ENCODE data around the gene TRIM9.
"Not testable (repeated sequence)": the region's sequence is repeated elsewhere in the genome, so short reads cannot be mapped to it uniquely, and the experiment has no call there.

The TRIM9 gene

DNA sequence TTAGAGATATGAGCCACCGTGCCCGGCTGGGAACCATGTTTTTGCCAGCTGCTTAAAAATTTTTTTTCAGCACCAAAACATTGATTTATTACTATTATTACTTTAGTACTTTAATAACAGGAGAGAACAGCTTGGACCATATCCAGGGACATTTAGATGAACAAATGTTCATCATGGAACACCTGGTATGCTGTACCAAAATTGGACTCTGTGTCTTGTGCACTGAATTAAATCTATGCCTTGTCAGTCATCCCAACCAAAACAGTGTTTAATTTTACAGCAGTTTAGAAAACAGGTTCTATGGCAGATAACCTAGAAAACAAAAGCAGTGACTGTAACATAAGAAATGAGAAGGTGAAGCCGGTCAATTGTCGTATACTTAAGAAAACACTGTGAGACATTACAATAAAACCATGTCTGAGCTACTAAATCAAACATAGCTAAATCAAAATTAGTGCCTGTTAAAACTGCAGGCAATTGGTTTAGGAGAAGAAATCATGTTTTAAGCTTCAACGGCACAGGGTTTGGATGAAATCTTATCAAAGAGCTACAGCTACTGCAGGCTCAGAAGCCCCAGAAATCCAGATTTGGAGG is 92.4 kb downstream of the TRIM9 start:
- DNase-seq, result no peak

DNA sequence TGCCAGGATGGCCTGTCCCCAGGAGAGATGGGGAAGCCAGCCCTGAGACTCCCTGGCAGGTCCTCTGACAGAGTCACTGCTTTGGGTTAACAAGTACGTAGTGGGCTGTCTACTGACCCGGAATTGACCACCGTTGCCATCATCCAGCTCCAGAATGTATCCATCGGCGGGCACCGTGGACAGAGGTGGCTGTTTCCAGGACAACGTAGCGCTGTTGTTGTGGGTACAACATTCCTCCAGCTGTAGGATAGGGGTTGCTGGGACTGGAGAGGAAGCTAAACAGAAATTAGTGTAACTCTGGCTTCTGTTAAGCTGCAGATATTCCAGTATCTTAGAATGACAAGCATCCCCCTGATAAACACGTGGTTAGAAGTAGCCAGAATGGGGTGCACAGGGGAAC is 94.3 kb downstream of the TRIM9 start:
- DNase-seq, result no peak

DNA sequence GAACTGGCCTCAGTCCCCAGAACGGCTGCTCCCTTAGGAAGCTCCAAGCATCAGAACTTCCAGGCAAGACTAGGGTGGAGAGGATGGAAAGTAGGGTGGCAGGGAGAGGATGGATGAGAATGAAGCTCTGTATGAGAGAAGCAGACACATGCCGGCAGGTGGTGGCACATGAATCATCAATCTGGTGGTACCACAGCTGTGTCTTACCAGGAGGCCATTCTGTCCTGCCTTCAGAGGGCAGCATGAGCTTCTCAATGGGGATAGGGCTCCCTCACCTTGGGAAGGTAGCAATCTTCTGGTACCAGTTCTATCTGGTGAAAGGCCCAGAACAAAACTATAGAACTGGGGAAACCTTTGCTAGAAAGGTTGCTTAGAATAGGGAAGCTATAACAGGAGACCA is 95.2 kb downstream of the TRIM9 start:
- DNase-seq, result no peak

DNA sequence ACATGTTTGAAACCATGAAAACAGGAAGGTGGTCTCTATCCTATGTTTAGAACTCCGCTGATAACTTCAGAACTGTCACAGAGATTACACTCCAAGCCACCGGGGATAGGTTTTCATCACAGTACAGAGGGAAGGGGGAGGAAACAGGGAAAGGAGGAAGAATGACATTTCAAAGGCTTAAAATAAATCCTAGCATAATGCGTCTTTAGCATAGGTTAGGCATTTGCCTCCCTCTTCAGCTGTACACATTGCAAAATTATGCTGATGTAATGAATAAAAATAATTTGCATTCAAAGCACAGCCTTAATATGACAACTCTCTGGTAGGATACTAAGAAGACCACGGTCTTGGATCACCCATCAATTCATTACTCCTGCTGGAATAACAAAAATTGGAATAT is 96.3 kb downstream of the TRIM9 start:
- DNase-seq, result no peak

DNA sequence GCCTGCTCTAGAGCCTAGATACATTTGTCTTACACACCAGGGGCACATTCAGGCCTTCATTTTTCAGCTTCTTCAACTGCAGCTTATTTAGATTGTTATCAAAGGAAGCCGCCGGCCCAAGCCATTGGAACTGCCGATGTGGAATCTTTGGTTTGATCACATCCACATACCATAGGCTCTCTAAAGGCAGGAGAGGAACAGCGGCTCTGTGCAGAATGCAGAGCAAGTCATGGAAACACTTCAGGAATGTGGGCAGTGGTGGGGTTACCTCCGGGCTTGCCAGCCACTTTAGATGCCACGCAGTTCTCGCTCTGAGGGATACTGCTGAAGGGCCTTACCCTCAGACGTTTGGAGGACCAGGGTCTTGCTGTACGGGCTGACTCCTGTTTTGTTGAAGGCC is 97.2 kb downstream of the TRIM9 start:
- DNase-seq, result no peak

DNA sequence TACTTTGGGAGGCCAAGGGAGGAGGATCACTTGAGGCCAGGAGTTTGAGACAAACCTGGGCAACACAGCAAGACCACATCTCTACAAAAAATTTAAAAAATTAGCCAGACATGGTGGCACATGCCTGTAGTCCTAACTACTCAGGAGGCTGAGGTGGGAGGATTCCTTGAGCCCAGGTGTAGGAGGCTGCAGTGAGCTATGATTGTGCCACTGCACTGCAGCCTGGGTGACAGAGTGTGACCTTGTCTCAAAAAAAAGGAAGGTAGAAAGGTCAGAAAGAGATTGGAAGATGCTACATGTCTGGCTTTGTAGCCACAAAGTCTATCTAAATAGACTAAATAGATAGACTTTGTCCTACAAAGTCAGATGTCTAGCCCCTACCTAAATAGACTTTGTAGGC is 100.7 kb downstream of the TRIM9 start:
- not testable (repeated sequence) for DNase-seq

DNA sequence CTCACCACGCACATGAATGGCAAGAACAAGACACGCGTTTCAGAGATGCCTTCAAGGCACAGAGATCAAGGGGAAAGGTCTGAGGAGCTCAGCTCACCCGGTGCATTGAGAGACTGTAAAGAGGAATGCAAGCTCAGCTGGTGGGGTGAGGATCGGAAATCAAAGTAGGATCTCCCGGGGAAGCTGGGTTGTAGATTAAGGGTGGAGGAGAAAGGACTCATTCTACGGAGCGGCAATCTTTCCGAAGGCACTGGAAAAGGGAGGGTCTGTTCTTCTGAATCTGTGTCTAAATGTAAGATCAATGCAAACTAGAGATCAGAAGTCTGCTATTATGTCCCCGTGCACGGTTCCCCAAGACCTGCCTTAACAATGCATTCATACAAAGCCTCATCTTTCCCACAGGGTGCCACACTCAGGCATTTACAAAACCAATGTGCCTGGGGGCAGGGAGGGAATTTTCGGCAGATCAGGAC is 109.0 kb downstream of the TRIM9 start:
- no peak for DNase-seq

DNA sequence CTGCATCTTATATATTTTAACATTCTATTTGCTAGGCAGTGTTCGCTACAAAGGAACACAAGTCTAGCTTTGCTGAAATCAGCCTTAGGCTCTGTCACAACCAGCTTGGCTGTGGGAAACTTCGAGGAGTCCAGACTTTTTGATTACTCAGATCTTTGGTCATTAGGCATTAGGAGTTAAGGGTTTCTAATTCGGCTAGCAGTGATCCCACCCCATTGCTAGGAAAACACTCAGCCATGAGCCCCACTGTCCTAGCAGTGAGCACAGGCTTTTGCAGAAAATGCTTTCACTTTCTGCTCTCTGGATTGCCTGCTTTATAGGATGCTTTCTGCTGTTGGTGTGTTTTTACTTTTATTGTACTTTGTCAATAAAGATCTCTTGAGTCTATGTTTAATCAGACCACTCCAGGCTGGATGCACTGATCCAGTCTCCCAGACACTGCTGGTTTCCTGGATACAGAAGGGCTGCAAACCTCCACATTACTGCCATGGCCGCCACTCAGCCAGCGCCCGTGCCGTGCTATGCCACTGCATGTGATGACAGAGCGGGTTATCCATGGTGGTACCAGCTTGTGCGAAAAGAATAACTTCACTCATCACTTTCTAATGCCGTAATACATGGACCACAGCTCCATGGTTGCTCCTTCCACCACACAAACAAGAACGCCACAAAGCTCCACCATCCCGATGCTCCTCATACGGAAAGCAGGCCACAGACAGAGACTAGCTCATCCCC is 109.6 kb downstream of the TRIM9 start:
- DNase-seq, result no peak

DNA sequence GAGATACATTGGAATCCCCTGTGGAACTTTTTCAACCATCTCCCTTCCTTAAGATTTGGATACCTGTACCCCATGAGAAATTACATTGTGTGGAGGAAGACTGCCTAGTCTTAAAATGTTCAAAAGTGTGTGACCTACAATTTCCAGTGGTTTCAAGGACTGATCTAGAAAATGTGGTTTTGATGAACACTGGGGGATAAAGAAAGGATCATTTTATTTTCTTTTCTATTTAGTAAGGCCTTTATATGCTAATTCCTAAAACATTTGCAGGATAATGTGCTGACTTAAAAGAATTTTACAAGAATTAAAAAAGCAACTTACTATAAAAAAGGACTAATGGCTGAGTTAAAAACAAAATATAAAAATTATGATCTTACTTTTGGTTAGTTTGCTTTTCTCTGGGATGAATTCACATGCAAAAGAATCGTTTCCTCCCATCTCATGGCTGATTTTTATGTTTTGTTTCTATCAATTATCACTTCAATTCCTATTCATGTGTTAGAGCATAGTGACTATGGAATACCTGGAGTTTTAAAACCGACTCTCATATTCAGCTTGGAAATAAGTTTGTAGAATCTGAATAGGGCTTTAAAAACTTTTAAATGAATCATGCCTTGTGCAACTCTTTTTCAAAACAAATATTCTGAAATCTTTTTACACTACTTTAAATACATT is 110.7 kb downstream of the TRIM9 start:
- no peak for DNase-seq

DNA sequence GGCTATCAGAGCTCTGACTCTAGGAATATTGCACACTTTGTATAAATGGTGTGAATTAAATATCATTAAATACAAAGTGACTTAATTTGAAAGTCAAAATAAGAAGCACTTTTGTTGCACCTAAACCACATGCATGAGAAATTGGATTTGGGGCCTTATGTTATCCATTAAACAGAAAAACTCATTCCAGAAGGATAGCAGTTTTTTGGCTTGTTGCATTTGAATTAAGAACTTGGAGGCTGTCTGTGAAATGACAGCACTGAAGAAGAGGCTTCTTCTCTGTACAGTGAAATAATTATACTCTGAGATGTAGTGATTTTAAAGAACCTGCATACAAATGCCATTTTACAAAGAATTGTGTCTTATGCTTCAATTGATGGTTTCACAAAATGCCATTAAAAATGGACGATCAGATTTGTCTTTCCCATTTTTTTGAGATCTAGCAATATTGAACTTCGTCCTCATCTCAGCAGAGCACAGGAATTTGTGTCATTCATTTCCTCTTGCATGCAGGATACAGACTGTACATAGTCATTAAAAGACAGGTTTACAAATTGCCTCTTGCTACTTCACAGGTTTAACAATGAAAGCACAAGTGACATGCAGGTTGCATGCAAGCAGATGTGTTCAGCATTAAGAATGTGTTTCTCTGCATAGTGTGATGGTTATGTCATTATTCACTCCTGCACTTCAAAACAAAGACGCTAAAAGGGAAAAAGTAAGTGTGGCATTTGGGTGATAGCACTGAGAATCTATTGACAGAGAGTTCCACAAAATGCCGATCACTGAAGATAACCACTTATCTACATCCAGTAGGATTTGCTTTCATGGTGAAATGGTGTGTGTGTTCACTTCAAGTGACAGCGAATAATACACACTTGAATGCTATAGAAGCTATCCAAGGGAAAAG is 114.7 kb downstream of the TRIM9 start:
- no peak for DNase-seq

DNA sequence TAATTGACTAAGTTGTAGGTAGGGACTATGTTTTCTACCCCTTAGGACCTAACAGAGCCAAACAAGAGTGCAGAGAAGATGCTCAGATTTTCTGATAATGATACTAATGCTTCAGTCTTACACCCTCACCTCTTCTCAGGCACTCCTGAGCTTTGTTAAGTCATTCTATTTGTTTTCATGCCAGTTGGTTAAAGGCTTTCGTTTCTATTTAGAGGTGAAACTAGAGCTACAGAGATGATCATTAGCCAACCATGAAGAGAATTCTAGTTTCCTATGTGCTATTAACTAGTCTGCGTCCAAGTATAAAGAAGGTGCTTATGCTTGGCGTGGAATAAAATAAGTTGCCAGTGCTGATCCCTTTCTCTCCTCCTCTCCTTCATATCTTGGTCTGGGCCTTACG is 116.0 kb downstream of the TRIM9 start:
- DNase-seq, result no peak

DNA sequence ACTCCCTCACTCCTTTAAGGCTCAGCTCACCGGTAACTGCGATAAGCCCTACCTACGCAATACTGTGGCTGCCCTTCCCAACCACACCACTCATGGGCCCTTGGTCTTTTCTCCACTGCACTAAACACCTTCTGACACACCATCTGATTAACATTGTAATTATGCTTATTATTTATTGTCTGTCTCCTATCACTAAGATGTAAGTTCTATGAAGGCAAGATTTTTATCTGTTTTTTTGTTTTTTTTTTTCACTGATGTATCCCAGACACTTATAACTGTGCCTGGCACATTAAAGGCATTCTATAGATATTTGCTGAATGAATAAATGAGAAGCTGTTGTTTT is 116.4 kb downstream of the TRIM9 start:
- DNase-seq, result no peak

DNA sequence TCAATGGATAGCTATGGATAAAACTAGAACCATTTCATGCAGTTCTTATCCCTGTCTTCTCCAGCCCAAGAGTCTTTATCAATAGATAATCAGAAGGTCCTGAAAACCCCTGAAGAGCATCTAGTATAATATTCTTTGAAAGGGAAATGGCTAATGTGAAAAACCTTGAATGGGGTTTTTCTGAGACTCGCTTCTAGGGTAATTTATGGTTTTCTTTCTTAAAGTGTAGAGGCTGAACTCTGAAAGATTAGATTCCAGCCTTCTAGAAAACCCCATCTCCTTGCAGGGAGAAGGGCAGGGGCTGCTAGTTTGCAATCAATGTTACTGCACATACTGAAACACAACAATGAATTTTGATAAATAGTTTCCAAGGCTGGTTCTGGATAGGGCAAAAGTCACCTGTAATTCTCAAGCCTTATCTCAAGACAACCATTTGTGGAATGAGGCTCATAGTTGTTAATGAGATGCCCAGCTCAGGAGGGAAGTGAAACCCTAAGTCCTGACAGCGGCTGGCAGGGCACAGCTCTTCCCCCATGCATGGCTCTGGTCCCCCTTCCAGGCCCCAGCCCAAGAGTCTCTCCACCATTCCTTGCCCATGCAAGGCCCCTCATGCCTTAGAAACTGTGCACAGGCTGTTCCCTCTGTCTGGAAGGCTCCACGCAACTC is 116.9 kb downstream of the TRIM9 start:
- peak in 2 of 3 donors; percentile 34 to 41 for DNase-seq

DNA sequence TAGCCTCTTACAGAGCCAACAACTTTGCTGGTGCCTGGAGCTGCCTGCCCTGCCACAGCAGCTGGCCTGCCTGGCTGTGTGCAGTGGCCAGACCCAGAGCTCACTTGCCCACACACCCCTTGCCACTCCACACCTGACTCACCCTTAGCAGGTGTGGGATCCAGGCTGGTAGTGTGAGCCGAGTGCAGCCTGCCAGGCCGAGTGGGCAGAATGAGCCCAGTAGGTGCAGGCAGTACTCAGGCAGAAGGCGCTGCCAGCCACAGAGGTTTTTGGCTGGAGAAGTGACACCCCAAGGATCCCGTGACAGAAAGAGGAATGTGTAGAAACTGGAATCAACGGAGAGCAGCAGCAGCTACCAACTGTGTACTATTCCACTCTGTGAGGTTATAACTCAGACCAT is 120.8 kb downstream of the TRIM9 start:
- no peak for DNase-seq

DNA sequence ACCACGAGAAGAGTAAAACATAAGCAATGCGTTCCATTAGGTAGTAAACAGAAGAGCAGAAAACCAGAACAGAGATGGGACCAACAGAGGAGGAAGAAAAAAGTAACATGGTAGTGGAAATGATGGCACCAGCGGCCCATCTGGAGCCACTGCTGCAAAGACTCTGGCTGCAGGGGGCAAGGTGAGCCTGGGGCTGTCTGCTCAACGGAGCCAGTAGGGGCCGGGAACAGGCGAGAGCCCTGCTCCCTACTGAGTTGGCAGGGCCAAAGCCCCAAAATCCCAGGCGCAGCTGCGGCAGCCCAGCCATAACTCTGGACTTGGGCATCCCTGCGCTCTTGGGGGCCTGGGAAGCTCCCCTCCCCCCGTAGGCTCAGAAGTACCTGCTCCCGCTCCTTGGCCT is 122.2 kb downstream of the TRIM9 start:
- DNase-seq, result no peak

DNA sequence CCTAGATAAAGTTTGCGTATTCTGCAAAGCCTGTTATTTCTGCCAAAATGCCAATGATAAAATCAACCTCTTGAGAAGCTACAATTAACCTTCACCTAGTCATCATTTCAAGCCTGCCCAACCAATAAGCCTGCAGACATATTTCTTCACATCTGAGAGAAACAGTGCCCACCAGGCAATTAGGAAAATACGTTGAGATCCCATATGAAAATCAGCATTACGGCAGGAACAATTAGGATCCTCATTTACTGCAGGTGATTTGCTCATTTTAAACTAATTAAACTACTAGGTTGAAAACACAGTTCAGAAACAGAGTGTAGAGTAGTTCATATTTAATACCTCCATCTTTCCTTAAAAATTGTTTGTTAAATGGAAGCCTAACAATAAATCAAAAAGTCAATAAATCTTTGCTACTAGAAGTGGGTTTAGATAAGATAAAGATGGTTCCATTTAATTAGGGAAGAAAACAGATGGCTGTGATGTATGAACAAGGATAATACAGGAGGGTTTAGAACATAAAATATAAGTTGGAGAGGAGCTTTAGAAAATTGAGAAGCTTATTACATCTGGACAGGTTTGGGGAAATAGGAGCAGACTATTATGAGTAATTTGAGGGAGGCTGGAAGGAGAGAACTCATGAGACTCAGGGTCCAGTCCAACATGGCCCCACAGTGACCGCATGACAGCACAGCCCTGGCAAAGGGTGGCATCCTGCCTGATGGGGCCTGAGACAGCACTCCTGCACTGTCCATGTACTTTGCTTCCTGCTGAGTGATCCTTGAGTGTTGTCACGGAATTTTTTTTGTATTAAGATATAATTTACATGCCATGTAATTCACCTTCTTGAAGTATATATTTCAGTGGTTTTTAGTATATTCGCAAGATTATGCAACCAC is 123.8 kb downstream of the TRIM9 start:
- no peak for DNase-seq

DNA sequence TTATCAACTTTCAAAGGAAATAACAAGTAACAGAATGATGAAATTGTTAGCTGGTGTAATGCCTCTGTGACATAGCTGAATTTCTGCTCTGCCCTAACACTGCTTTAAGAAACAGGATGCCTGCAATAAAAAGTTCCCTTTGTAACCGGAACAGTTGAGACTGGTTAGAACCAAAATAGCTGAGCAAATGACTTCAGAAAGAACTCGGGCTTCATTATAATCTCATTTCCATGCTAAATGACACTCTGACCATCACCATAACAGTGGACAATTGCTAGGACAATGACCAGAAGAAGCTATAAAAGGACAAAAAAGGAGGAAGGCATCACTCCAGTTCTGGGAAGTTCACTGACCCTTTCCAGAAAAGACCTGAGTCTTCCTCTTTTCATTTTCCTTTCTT is 127.1 kb downstream of the TRIM9 start:
- DNase-seq, result peak; percentile 69 to 93 (median 83)

DNA sequence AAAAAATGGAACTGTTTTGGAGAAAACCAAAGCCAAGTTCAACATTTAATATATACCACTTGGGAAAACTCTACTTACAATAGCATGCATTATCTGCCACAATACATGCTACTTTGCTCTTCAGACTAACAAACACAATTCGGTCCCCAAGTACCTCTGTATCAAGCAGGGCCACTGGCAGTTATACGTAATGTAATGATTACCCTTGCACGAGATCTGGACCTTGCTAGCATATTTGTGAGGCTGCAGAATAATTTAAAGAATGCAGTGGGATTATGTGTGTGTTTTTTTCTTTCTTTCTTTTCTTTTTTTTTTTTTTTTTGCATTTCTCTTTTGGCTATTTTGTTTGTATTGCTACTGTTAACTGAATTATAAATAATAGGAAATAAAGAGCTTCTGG is 127.8 kb downstream of the TRIM9 start:
- no peak for DNase-seq

DNA sequence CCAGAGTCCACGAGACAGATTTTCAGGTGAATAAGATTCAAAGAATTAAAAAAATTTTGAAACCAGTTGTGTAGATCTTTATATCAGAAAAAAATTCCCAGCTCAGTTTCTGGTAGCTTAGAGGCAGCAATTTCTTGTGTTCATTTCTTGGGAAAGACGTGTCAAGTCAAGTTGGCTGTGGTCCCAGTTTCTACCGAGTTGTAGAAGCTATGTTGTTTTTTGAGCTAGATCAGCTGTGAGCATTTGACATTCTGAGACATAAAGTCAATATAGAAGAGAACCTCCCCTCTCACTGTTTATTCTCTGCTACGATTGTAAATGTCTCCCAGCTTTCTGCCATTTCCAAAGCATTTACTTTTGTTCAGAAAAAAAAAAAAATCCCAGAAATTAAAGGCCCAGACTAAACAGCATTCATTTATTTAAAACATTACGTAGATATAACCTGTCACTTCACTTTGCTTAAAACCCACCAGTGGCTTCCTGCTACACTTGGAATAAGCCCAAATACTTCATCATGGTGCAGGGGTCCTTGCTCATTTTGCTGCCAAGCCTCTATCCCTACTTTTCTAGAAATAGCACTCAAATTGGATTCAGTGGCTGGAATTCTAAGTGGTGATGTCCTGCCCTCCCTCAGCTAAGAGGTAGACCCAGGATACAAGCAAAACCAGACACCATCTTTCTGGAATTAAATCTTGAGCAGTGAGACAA is 130.1 kb downstream of the TRIM9 start:
- DNase-seq, result no peak

DNA sequence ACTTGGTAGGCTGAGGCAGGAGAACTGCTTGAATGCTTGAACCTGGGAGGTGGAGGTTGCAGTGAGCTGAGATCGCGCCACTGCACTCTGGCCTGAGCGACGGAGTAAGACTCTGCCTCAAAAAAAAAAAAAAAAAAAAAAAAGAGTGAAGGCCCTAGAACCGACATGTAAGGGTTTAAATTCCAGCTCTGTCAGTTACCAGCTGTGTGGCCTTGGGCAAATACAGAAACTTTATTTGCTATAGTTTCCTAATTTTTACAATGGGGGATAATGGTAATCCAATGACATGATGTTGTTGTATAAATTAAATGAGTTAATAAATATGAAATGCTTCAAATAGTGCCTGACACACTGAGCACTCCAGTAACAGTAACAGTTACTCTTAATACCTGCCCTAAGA is 131.0 kb downstream of the TRIM9 start:
- no peak for DNase-seq
